Muscle layer of colon (tissue), 2 donors: Measurements from ENCODE around the gene ZNF282.
A peak's percentile ranks its signal among the peaks of the same experiment; 100 is the strongest.

Experiments
- H3K27ac ChIP-seq: one replicate; pipeline ENCODE4 v1.7.0; 2013; ENCODE audit warnings: low read depth, mild to moderate bottlenecking, low read length, moderate library complexity
- H3K27me3 ChIP-seq, 2 donors: one replicate each; pipeline ENCODE4 v1.7.0; 2013; ENCODE audit warnings: low read length in 2 of 2, mild to moderate bottlenecking in 2 of 2; ENCODE audit not compliant: insufficient read depth in 2 of 2, control insufficient read depth in 1 of 2
- H3K36me3 ChIP-seq: one replicate; pipeline ENCODE4 v1.7.0; 2013; ENCODE audit warnings: mild to moderate bottlenecking, low read length; ENCODE audit not compliant: insufficient read depth
- H3K4me1 ChIP-seq: one replicate; pipeline ENCODE4 v1.7.0; 2013; ENCODE audit warnings: mild to moderate bottlenecking, low read length; ENCODE audit not compliant: insufficient read depth
- H3K4me3 ChIP-seq, 2 donors: one replicate each; pipeline ENCODE4 v1.7.0; 2013; ENCODE audit warnings: low read length in 2 of 2, low read depth in 1 of 2, mild to moderate bottlenecking in 1 of 2, moderate library complexity in 1 of 2
- H3K9ac ChIP-seq: one replicate; pipeline ENCODE4 v1.7.0; 2013; ENCODE audit warnings: low read length
- H3K9me3 ChIP-seq: one replicate; pipeline ENCODE4 v1.7.0; 2013; ENCODE audit warnings: mild to moderate bottlenecking, low read length
- donor health status: abdominal sarcoma.
- donor health status: Adenocarcinoma of cecum.

Gene ZNF282

DNA sequence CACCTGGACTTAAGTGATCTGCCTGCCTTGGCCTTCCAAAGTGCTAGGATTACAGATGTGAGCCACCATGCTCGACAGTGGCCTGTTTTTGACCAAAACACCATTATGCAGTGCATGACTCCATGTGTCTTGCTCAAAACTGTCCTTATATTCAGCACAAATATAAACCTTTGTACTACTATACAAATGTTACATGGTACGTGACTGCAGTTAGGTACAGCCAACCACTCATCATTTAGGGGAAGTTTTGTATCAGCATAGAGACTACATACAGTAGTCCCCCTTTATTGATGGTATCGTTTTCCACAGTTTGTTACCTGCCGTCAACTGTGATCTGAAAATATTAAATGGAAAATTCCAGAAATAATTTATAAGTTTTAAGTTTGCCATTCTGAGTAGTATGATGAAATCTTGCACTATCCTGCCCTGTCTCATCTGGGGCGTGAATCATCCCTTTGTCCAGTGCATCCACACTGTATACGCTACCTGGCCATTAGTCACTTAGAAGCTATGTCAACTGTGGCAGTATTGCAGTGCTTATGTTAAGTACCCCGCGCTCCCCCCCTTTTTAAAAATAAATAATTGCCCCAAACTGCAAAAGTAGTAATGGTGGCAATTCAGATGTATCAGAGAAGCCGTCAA is 23.3 kb upstream of the ZNF282 start:
- Histone ChIP-seq H3K27ac (no peak overlapping the region), H3K36me3 (peaks cover 33% of the 10 kb centered on the region), H3K9ac (no peak overlapping the region), H3K27me3 (no peaks in the 10 kb centered on the region), H3K4me3 (no peak overlapping the region), H3K4me1 (no peaks in the 10 kb centered on the region), H3K9me3 (no peaks in the 10 kb centered on the region)

DNA sequence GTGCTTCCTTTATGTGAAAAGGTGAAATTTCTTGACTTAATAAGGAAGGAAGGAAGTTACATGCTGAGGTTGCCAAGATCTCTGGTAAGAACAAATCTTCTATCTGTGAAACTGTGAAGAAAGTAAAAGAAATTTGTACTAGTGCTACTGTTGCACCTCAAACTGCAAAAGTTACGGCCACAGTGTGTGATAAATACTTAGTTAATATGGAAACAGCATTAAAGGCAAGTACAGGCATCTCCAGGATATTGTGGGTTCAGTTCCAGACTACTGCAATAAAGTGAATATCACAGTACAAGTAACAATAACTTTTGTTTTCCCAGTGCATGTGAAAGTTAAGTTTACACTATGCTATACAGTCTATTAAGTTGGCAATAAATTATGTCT is 22.8 kb upstream of the ZNF282 start:
- Histone ChIP-seq H3K9me3 (no peaks in the 10 kb centered on the region), H3K9ac (no peak overlapping the region), H3K36me3 (peaks cover 34% of the 10 kb centered on the region)

DNA sequence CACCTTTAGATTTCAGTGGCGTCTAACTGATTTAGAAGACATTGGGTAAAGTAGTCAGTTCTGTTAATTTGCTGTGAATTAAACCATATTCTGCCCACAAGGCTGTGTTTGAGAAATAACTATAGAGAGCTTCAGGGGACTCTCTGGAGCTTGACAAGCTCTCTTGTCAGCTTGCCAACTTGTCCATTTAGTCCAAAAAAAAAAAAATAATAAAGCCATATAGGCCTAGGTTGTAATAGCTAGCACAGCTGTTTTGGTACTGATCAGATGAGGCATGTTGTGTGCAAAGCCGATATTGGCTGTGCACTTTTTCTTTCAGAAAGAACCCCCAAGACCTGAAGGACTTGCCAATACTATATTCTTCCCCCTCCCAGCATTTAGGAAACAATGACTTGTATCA is 20.2 kb upstream of the ZNF282 start:
- peaks cover 46% of the 10 kb centered on the region for H3K36me3 ChIP-seq
- no peaks in the 10 kb centered on the region for H3K9me3 ChIP-seq

More for the DNA sequence above, 22.8 kb upstream of the ZNF282 start:
- H3K4me3 ChIP-seq: no peak overlapping the region
- H3K27me3 ChIP-seq: no peaks in the 10 kb centered on the region
- H3K4me1 ChIP-seq: no peaks in the 10 kb centered on the region
- H3K27ac ChIP-seq: no peak overlapping the region

GRCh38 chr7:149179241-149179640 is 16.1 kb upstream of the ZNF282 start:
- Histone ChIP-seq H3K27me3 (no peaks in the 10 kb centered on the region), H3K4me1 (peaks cover 19% of the 10 kb centered on the region), H3K4me3 (no peak overlapping the region), H3K9me3 (no peaks in the 10 kb centered on the region), H3K36me3 (peaks cover 34% of the 10 kb centered on the region), H3K27ac (no peak overlapping the region), H3K9ac (no peak overlapping the region)

More for the DNA sequence above, 20.2 kb upstream of the ZNF282 start:
- no peak overlapping the region for H3K4me3 ChIP-seq
- no peaks in the 10 kb centered on the region for H3K27me3 ChIP-seq
- H3K4me1 ChIP-seq: peaks cover 5% of the 10 kb centered on the region
- H3K9ac ChIP-seq: no peak overlapping the region
- H3K27ac ChIP-seq: no peak overlapping the region

DNA sequence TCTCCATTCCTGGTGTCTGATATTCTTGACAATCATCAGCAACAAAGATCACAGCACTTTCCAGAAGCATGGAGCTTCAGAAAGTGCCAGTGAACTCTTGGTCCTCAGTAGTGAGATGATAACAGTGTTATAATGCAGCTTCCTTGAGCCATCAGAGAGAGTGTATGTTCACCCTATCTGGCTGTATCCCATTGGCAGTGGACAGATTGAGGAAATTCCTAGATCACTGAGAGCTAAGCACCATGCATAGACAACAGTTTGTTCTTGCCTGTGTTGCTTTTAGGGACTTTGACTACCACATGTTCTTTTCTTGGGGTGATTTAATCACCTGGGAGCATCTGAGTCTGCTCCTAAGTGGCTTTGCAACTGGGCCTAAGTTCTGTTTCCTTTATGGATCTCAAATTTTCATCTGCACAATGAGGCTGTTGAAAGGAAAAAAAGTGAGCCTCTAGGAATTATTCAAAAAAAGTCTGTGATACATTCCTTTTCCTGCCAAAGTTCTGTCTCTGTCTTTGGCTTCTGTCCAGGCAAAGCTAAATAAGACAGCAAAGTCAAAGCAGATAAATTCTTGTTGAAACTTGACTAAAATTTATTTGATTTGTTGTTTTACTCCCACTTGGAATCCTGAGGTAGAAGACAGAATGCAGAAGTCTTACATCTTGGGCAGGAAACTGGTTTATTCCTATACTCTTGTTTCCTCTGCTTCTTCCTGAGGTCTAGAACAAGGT is 14.5 kb upstream of the ZNF282 start:
- Histone ChIP-seq H3K9ac (no peak overlapping the region), H3K27me3 (no peaks in the 10 kb centered on the region), H3K9me3 (no peaks in the 10 kb centered on the region), H3K4me3 (no peak overlapping the region), H3K36me3 (peaks cover 34% of the 10 kb centered on the region), H3K27ac (no peak overlapping the region), H3K4me1 (peaks cover 19% of the 10 kb centered on the region)

GRCh38 chr7:149181450-149181790 is 13.9 kb upstream of the ZNF282 start:
- Histone ChIP-seq H3K4me3 (no peak overlapping the region), H3K9me3 (no peaks in the 10 kb centered on the region), H3K27me3 (no peaks in the 10 kb centered on the region), H3K4me1 (peaks cover 19% of the 10 kb centered on the region), H3K36me3 (peaks cover 30% of the 10 kb centered on the region), H3K9ac (no peak overlapping the region), H3K27ac (no peak overlapping the region)

DNA sequence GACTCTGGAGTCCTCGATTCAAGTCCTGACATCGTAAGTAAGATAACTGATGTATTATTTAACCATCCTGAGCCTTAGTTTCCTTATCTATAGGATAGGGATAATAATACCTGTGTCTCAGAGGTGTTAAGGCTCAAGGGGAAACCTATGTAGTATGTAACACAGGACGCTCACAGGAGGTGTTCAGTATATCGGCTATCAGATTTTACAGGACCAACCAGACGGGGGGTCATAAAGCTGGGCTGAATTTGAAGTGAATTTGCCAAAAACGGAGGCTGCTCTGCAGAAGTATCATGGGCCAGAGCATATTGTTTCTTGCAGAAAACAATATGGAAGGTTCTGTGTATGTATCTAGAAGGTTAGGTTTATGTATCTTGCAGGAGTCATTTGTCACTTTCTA is 11.1 kb upstream of the ZNF282 start:
- no peak overlapping the region for H3K27ac ChIP-seq
- H3K9ac ChIP-seq: no peak overlapping the region
- no peak overlapping the region for H3K4me3 ChIP-seq
- H3K36me3 ChIP-seq: peaks cover 8% of the 10 kb centered on the region
- no peaks in the 10 kb centered on the region for H3K27me3 ChIP-seq
- peaks cover 19% of the 10 kb centered on the region for H3K4me1 ChIP-seq
- no peaks in the 10 kb centered on the region for H3K9me3 ChIP-seq

- no peak overlapping the region for H3K9ac ChIP-seq
- no peak overlapping the region for H3K4me3 ChIP-seq
- H3K4me1 ChIP-seq: no peaks in the 10 kb centered on the region
- H3K27me3 ChIP-seq: no peaks in the 10 kb centered on the region
- H3K36me3 ChIP-seq: no peaks in the 10 kb centered on the region
- H3K27ac ChIP-seq: no peak overlapping the region
- no peaks in the 10 kb centered on the region for H3K9me3 ChIP-seq
Observed at GRCh38 chr7:149188213-149188612, 7.1 kb upstream of the ZNF282 start.

- H3K9ac ChIP-seq: no peak overlapping the region
- no peak overlapping the region for H3K4me3 ChIP-seq
- no peak overlapping the region for H3K27ac ChIP-seq
- H3K36me3 ChIP-seq: no peaks in the 10 kb centered on the region
- H3K27me3 ChIP-seq: no peaks in the 10 kb centered on the region
- H3K4me1 ChIP-seq: no peaks in the 10 kb centered on the region
- no peaks in the 10 kb centered on the region for H3K9me3 ChIP-seq
Observed at GRCh38 chr7:149188637-149189259, 6.6 kb upstream of the ZNF282 start.

- Histone ChIP-seq H3K4me3 (no peak overlapping the region), H3K27me3 (no peaks in the 10 kb centered on the region), H3K9ac (no peak overlapping the region)
Observed at GRCh38 chr7:149191851-149192250, 3.5 kb upstream of the ZNF282 start.

DNA sequence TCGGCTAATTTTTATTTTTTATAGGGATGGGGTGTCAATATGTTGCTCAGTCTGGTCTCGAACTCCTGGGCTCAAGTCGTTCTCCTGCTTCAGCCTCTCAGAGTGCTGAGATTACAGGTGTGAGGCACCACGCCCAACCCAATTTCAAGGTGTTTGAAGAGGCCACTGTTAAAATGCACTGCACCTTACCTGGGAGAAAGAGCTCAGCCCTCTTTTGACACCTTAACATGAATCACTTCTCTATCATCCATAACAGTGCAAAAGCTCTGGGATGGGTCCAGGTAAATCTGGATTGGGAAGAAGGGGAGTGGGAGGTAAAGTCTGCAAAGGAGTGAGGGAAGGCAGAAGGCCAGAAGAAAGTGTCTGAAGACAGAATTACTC is 557 bp upstream of the ZNF282 start:
- H3K27me3 ChIP-seq: no peaks in the 10 kb centered on the region
- peak overlapping the region; percentile 76 for H3K27ac ChIP-seq
- peaks cover 16% of the 10 kb centered on the region for H3K4me1 ChIP-seq
- H3K36me3 ChIP-seq: peaks cover 21% of the 10 kb centered on the region
- peak overlapping the region; percentile 67 to 84 for H3K4me3 ChIP-seq
- no peaks in the 10 kb centered on the region for H3K9me3 ChIP-seq
- peak overlapping the region; percentile 45 for H3K9ac ChIP-seq

More at GRCh38 chr7:149191851-149192250, 3.5 kb upstream of the ZNF282 start:
- no peaks in the 10 kb centered on the region for H3K9me3 ChIP-seq
- peaks cover 12% of the 10 kb centered on the region for H3K4me1 ChIP-seq
- no peaks in the 10 kb centered on the region for H3K36me3 ChIP-seq
- no peak overlapping the region for H3K27ac ChIP-seq
